HK-2 (cell line): Measurements from ENCODE around the gene H2AZ2.
"Not testable (repeated sequence)": the region's sequence is repeated elsewhere in the genome, so short reads cannot be mapped to it uniquely, and the experiment has no call there.

Experiments
- DNase-seq: peaks from one replicate; pipeline ENCODE4 v3.0.0-alpha.2; 2018; ENCODE audit not compliant: unreplicated experiment

The H2AZ2 gene

DNA sequence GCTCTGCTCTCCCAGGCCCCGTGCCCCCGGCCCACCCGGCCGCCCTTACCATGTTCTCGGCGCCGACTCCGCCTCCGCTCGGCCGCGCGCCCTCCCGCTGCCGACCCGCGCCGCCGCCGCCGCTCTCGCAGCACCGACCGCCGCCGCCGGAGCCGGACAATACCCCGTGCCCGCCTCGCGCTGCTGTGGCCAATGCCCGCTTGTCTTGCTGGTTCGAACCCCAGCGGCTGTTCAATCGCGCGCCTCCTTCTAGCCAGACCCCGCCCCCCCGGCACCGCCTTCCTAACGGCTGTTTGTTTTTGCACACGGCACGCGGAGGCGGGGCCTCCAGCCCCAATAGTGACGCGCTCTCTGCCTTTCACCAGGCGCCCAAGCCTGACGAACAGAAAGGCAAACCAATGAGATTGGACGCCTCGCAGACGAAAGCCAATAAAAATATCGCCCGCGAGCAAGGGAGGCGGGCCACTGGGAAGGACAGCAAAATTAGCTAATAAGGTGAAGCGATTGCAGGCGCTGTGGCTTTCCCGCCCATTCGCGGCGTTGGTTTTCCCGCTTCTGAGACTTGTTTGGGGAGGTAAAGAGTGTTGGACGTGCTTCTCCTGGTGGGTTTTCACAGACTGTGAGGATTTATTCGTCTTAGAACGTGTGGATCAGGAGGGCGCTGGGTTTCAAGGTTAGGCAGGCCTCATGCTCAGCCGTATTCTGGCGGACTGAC is at the start of gene H2AZ2:
Gene H2AZ2, minus strand, starts transcription at position 168 of the 715 bp plus-strand sequence. Its CDS starts 116 bp downstream, at position 52.
- DNase-seq = peak; percentile 100

DNA sequence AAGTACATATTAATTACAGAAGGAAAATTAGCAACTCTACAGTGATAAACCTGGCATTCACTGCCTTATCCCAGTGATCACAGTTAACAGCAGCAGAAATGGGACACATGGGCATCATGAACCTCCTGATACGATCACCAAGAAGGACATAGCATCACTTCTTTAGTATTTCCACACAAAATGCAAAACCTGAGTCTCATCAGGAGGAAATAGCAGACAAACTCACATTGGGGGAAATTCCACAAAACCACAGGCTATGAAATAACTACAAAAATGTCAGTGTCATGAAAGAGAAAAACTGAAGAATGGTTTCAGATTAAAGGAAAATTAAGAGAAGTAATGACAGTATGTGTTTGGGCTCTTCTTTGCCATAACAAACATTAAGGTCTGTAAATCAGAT is 49.4 kb upstream of the H2AZ2 start:
- no peak for DNase-seq

DNA sequence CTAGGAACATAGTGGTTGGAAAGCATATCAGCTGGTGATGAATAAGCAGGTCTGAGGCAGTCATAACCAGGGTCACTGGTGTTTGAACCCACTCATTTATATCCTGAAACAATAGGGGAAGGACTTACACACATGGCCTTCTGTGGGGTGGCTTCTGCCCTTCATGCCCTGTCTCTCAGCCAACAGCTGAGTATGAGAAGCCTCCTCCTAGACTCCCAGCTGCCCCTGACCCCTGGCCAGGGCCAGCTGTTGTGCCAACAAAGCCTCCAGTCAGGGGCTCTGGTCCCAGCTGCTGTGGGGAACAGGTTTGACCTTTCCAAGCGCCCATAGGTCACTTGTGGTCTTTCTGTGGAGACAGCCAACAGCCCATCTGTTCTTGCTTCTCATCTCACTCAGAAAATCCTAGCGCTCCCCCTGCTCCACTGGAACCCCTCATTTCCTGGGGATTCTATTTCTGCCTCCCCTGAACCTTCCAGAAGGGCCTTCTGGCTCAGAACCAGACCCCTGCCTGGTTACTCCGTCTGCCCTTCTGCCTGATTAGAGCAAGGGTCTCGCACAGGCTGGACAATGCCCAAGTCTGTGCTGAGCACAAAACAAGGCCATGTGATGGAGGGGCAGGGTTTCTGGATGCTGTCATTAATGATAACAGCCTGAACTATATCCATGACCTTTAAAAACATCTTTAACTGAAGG is 47.1 kb upstream of the H2AZ2 start:
- DNase-seq = no peak

DNA sequence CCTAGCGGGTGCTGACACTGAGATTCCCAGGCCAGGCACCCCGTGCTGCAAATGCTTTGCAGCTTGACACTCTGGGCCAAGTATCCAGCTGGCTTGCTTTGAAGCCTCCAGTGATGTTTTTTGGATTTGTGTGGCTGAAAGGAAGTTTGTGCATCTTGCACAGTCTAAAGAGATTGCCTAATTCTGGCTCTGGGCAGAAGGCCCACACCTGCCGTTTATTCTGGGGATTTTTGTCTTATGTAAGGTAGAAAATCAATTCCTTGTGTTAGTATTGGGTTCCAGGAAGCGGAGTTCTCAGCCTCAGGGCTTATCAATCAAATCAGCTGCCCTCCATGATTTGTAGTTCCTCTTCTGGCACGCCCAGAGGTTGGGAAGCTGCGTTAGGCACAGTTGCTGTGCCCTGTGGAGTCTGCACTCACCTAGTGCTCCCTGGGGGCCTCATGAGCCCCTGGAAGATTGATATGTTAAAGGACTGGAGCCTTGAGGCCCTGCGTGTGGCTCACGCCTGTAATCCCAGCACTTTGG is 45.9 kb upstream of the H2AZ2 start:
- DNase-seq = no peak

DNA sequence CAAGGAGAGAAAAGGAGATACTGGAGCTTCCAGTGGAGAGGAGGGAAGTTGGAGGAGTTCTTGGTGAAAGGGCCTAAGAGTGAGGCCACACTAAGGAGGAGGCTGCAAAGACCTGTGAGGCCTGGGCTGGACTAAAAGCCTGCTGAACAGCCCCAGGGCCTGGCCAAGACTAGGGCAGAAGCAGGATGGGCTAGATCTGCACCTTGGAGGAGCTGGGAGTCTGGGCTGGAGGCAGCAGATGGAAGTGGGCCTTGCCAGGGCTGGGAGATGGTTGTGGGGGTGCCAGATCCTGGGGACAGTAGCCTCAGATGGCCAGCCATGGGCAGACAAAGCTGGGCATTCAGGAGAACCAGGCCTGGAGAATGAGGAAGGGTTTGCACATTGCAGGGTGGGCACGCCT is 43.9 kb upstream of the H2AZ2 start:
- no peak for DNase-seq

DNA sequence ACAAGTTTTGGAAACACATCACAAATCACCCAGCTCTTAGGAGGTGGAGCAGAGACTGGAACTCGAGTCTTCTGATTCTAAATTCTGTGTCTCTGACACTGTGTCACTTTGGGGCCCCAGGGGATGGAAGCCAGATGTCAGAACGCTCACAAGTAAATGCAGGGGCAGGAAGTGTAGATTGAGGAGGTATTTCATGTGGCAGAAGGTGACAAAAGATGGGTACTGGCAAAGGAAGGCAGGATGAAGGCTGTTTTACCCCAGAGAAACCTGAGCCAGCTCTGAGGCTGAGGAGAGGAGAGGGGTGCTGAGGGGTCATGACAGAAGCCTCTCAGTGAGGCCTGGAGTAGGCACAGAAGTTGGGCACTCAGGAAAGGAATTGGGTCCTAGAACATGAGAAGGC is 43.5 kb upstream of the H2AZ2 start:
- DNase-seq = no peak

DNA sequence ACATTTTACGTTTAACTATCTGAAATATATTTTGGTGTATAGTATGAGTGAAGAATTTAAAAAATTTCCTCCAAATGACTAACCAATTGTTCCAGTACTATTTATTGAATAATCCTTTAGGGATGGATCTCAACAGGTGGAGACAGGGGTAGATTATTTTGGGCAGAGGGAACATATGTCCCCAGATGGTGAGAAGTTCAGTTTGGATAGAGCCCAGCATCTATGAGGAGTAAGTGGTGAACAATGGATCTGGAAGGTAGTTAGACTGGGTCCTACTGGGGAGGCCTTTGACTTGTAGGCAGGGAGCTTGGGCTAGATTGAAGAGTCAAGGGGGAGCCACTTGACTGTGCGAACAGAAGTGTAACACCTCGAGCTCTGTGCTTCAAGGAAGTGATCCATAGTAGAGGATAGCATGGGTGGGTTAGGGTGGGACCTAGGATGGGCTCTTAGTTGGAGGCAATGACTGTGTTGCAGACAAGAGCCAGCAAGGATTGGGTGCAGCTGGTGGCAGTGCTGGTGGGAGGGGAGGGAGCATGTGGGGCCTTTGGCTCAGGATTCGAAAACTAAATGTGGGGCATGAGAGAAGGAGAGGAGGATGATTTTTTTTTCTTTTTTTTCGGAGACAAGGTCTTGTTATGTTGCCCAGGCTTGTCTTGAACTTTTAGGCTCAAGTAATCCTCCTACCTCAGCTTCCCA is 41.3 kb upstream of the H2AZ2 start:
- no peak for DNase-seq

DNA sequence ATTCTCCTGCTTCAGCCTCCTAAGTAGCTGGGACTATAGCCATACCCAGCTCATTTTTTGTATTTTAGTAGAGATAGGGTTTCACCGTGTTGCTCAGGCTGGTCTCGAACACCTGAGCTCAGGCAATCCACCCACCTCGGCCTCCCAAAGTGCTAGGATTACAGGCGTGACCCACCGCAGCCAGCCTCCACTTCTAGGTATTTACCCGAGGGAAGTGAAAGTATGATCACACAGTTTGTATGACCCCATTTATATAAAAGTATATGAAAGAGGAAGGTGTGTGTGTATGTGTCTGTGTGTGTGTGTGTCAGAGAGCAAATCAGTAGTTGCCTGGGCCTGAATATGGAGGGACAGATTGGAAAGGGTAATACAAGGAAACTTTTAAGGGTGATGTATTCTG is 39.4 kb upstream of the H2AZ2 start:
- no peak for DNase-seq

DNA sequence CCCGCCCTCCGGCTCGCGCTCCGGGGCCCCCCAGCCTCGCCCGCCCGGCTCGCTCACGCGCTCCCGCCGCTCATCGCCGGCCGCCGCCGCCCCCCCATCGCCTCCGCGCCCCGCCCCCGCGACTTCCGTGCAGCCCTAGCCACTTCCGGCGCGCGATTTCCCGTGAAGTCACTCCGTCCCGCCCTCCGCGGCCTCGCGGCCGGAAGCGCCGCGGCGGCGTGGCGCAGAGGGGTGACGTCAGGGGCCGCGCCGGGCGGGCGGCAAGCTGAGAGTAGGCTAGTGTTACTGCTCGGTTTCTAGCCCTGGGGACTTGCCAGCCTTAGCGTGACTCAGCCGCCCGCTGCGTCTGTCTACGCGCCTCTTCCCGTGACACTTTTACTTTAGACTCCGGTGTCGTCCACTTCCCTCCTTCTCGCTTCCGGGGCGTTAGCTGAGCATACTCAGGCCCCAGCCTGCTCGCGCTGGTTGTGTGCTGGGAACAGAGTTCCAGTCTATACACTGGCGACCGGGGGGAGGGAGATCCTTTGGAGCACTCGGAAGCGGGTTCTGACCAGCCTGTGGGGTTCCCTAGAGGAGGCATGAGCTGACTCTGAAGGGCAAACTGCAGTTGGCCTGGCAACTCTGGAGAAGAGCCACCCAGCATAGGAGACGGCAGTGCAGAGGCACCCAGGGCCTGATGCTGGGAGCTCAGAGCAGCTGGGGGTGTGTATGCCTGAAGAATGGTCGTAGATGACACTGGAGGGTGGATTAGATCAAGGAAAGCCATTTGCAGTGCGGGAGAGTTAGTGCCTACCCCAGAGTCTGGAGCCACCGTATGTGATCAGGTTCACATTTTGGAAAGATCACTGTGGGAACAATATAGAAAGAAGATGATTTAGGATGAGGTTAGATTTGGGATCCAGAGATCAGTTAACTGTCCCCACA is 37.8 kb upstream of the H2AZ2 start, which contains the start of gene PURB:
Gene PURB, minus strand, starts transcription at position 137 of the 924 bp plus-strand sequence. CDS start 182 bp downstream, outside the sequence.
- DNase-seq = peak; percentile 94

DNA sequence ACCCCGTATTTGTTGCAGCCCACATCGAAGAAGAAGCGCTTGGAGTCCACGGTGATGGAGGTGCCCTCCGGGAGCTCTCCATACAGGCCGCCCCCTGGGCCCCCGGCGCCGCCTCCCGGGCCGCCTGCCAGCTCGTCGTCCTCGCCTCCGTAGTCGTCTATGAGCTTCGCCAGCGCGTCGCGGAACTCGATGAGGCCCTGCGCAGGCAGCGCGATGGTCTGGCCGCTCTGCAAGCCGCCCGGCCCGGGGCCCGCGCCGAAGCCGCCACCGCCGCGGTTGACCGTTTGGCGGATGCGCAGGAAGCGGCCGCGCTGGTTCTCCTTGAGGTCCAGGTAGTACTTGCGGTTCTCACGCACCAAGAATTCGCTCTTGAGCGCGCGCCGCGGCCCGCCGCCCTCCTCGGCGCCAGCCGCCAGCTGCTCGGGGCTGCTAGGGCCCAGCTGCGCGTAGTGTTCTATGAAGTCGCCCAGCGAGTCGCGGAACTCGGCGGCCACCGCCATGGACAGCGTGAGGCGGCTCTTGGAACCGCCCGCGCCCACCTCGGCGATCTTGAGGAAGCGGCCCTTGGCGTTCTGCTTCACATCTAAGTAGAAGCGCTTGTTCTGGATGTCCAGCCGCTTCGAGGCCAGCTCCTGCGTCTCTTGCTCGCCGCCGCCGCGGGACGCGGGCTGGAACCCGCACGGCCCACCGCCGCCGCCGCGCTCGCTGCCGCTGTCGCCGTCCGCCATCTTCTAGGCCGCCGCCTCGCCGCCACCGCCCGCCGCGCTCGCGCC is 36.9 kb upstream of the H2AZ2 start:
- DNase-seq = peak; percentile 49

DNA sequence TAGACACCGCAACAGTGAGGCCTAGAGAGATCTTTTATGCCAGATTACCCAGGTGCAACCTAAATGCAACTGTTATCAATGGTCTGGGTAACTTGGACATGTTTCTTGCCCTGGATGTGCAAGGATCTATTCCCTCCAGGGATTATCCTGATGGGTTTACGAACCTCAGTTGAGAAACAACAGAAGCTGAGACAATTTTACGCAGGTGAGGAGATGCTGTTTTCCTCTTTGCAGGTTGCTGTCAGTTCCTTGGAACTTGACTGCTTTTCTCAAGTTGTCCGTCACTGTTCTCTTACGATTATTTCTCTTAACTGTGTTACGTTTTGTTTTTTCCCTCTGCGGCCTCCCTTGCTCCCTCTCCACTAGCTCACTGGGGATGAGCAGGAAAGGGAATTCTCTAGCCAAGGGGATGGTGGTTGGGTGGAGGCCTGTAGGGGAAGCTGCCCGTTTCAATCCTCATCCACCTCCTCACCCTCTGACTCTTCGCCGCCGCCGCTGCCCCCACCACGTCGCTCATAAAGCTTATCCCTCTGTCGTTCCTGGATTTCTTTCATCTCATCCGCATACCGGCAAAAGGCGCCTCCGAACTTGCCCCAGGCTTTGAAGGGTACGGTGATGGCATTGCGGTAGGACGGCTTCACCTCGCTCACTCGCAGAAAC is 36.2 kb upstream of the H2AZ2 start:
- no peak for DNase-seq

DNA sequence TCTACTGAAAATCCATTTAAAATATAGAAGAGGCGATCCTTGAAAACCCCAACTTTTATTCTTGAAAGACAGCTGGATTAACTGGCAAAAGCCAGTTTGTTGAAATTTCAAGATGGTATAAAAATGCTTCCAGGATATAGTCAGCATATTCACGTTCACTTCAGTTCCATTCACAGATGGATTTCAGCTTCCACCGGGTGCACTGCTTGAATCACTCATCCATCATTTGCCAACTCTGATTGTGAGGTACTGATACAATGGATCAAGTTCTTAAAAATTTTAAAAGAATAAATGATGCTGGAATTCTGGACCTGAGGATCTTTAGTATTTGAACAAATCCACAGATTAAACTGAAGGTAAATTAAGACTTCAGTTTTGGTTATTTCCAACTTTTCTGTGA is 35.0 kb upstream of the H2AZ2 start:
- no peak for DNase-seq

DNA sequence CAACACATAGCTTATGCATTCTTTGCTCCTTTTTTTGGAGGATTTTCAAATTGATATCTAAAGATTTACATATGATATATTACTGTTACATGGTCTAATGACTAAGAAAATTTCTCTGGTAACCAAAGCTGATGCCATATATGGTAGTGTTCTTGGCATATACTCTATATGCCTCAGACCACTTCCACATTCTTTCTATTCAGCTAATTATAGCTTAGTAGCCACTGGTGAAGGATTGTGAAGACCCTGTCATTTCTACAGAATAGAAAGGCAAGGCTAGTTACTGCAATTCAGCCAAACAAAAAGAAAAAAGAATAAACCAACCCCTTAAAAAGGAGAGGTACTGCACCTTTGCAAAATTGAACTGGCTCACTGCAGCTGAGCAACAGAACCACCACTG is 33.7 kb upstream of the H2AZ2 start:
- no peak for DNase-seq

DNA sequence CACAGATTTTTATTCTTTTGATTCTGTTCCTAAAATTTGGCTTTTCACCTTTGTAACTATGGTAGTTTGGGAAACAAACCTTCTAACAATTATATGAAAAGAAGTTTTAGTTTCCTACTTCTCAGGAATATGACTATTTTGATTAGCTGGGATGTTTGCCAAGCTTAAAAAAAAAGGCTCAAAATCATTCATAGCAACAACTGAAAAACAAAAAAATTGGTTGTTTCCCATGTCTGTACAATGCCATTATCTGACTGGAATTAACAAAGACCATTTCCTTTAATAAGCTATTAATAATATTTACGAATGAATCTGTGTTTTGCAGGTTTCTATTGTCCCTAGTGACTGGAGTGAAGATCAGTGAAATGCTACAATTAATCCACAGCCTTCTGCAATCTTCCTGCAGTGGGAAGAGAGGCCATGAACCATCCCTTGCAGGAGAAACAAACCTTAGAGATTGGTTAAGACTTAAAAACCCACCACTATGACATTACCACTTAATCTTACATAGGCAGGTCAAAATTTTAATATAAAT is 33.2 kb upstream of the H2AZ2 start:
- no peak for DNase-seq

DNA sequence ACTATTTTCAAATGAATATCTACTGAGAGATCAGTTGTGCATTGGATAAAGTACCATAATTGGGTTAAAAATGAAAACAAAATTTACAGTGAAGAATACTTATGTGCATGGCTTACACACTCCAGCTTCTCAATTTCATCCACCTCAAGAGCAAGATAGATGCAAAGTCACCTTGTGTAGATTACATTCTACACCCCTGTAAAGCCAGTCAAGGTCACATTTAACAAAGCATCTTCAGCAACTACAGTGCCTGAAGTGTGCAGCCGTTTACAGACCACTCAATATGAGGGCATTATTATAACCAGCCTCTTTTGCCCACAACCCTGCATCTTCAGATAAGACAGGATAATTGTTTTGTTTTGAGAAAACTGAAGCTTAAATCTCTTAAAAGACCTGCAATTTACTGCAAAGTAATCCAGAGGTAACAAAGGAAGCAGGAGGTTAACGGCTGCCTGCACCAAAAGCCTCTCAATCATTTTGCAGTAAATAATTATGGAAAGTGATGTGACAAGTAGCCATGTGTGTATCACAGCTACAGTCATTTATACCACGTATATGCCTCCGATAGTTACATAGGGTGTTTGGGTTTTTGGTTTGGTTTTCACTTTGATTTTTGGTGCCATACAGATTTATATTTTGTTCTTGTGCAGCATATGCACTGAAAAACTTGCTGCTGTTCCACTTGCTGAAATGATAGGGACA is 32.6 kb upstream of the H2AZ2 start:
- no peak for DNase-seq

DNA sequence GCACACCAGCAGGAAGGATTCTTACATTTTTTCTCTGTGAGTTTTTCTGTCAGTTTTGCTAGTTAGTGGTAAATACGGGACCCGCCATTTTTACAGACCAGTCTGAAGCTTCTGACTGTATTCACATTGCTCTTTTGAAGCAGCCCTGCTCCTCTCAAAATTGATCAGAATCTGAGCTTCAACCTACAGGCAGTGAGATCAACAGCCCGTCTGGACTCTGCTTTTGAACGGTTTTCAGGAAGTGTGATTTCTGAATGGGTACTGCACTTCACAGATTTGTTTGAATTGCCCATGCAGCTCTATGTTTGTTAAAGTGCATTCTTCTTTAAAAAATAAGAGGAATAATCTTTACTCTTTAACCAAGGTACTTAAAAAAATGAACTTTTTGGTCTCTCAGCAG is 28.5 kb upstream of the H2AZ2 start:
- no peak for DNase-seq

DNA sequence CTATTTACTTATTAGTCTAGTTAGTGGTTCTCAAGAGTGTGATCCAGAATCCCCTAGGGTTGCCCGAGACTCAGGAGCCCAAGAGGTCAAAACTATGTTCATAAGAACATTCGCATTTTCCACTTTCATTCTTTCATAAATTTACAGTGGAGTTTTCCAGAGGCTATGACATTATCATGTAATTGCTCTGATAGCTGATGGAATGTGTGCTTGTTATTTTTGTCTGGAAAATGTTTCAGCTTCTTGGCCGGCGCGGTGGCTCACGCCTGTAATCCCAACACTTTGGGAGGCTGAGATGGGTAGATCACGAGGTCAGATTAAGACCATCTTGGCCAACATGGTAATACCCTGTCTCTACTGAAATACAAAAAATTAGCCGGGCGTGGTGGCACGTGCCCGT is 27.4 kb upstream of the H2AZ2 start:
- no peak for DNase-seq

DNA sequence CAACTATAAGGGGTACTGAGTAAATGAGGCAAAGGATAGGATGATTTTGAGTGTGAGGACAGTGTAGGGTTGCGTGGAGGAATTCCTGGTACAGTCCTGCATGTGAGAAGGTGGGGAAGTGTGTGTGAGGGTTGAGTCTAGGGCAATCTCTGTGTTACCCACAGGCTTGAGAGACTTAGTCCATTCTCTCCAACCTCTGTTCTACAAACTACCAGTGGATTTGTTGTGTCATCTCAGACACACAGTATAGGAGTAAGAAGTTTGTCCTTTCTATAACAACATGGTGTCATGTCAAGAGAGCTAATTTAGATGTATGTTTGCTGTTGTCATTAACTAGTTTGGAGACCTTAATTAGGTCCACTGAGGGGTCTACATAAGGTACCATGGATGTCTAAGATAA is 24.9 kb upstream of the H2AZ2 start:
- DNase-seq = no peak

DNA sequence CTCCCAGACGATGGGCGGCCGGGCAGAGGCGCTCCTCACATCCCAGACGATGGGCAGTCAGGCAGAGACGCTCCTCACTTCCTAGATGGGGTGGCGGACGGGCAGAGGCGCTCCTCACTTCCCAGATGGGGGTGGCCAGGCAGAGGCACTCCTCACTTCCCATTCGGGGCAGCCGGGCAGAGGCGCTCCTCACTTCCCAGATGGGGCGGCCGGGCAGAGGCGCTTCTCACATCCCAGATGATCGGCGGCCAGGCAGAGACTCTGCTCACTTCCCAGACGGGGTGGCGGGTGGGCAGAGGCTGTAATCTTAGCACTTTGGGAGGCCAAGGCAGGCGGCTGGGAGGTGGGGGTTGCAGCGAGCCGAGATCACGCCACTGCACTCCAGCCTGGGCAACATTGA is 24.0 kb upstream of the H2AZ2 start:
- DNase-seq = not testable (repeated sequence)
